Right lobe of liver (tissue), 4 donors: ENCODE results near the gene GTPBP1.

Source experiments
- CTCF ChIP-seq, 4 donors: fragments of 200-600 bp in 3 of 4; fragments of 450-650 bp in 1 of 4; IDR thresholded peaks; one replicate each; pipeline versions ENCODE4 v1.5.1 to v1.8.0; 2016 to 2022; ENCODE audit warnings: antibody characterized with exemption in 4 of 4, mild to moderate bottlenecking in 2 of 4
- POLR2A ChIP-seq: fragments of 450-650 bp; IDR thresholded peaks from one replicate; pipeline ENCODE4 v1.6.1; 2017; ENCODE audit warnings: antibody characterized with exemption, mild to moderate bottlenecking
- donor health status: DM: no; HTN: no; CAD: no.
- donor health status: DM: no; HTN: no; CAD: no.
- donor health status: DM: no; HTN: yes; CAD: no.

- no peak for TF ChIP-seq POLR2A
- no peak for TF ChIP-seq CTCF (IDR thresholded peaks at IDR 0.05)
Measured at GRCh38 chr22:38675833-38676232, 29.9 kb upstream of the GTPBP1 start.
